ENCODE measurements around the gene LRRC8A.

The LRRC8A gene

GRCh38 chr9:128923493-128923883 lies 41.6 kb downstream of the LRRC8A start:
- H3K4me1 ChIP-seq = no peaks in the 10 kb centered on the region
- H3K9ac ChIP-seq = no peak overlapping the region
- H3K4me2 ChIP-seq (ENCODE audit: low read length) = no peak overlapping the region
- H3K27ac ChIP-seq = no peak overlapping the region
- TF ChIP-seq CTCF (IDR thresholded peaks at IDR 0.05) = no peak
- no peaks in the 10 kb centered on the region for H3K36me3 ChIP-seq (ENCODE audit: control insufficient read depth, insufficient read depth, low read length)
- no peaks in the 10 kb centered on the region for H3K27me3 ChIP-seq (ENCODE audit: control insufficient read depth, insufficient read depth, low read length)
- H3K9me3 ChIP-seq (ENCODE audit: control insufficient read depth, low read length) = no peaks in the 10 kb centered on the region
- H2AFZ ChIP-seq = no peak overlapping the region
- H3K79me2 ChIP-seq = no peaks in the 10 kb centered on the region
- no peak overlapping the region for H3K4me3 ChIP-seq (ENCODE audit: low read depth, low read length)

GRCh38 chr9:128927731-128928411 lies 45.9 kb downstream of the LRRC8A start:
- peak overlapping the region; percentile 15 for H2AFZ ChIP-seq
- no peaks in the 10 kb centered on the region for H3K27me3 ChIP-seq (ENCODE audit: control insufficient read depth, insufficient read depth, low read length)
- H3K4me1 ChIP-seq = no peaks in the 10 kb centered on the region
- H3K4me2 ChIP-seq (ENCODE audit: low read length) = no peak overlapping the region
- H3K9ac ChIP-seq = no peak overlapping the region
- TF ChIP-seq CTCF (IDR thresholded peaks at IDR 0.05) = peak; percentile 79
- no peaks in the 10 kb centered on the region for H3K36me3 ChIP-seq (ENCODE audit: control insufficient read depth, insufficient read depth, low read length)
- H3K9me3 ChIP-seq (ENCODE audit: control insufficient read depth, low read length) = no peaks in the 10 kb centered on the region
- no peak overlapping the region for H3K27ac ChIP-seq
- H3K4me3 ChIP-seq (ENCODE audit: low read depth, low read length) = no peak overlapping the region
- no peaks in the 10 kb centered on the region for H3K79me2 ChIP-seq

GRCh38 chr9:128928624-128929023 lies 46.7 kb downstream of the LRRC8A start:
- no peak overlapping the region for H3K4me2 ChIP-seq (ENCODE audit: low read length)
- H3K36me3 ChIP-seq (ENCODE audit: control insufficient read depth, insufficient read depth, low read length) = no peaks in the 10 kb centered on the region
- no peaks in the 10 kb centered on the region for H3K79me2 ChIP-seq
- H2AFZ ChIP-seq = no peak overlapping the region
- no peak for TF ChIP-seq CTCF (IDR thresholded peaks at IDR 0.05)
- H3K4me3 ChIP-seq (ENCODE audit: low read depth, low read length) = no peak overlapping the region
- H3K4me1 ChIP-seq = no peaks in the 10 kb centered on the region
- H3K9me3 ChIP-seq (ENCODE audit: control insufficient read depth, low read length) = no peaks in the 10 kb centered on the region
- no peaks in the 10 kb centered on the region for H3K27me3 ChIP-seq (ENCODE audit: control insufficient read depth, insufficient read depth, low read length)
- no peak overlapping the region for H3K27ac ChIP-seq
- H3K9ac ChIP-seq = no peak overlapping the region

- H3K9me3 ChIP-seq (ENCODE audit: control insufficient read depth, low read length) = no peaks in the 10 kb centered on the region
- no peaks in the 10 kb centered on the region for H3K36me3 ChIP-seq (ENCODE audit: control insufficient read depth, insufficient read depth, low read length)
- H3K4me3 ChIP-seq (ENCODE audit: low read depth, low read length) = no peak overlapping the region
- no peak overlapping the region for H2AFZ ChIP-seq
- H3K27ac ChIP-seq = no peak overlapping the region
- H3K79me2 ChIP-seq = no peaks in the 10 kb centered on the region
- no peak overlapping the region for H3K4me2 ChIP-seq (ENCODE audit: low read length)
- H3K4me1 ChIP-seq = no peaks in the 10 kb centered on the region
- no peak overlapping the region for H3K9ac ChIP-seq
- no peak for TF ChIP-seq CTCF (IDR thresholded peaks at IDR 0.05)
- no peaks in the 10 kb centered on the region for H3K27me3 ChIP-seq (ENCODE audit: control insufficient read depth, insufficient read depth, low read length)
Measured at GRCh38 chr9:128929560-128929959, 47.6 kb downstream of the LRRC8A start.

GRCh38 chr9:128933731-128934130 lies 51.8 kb downstream of the LRRC8A start:
- Histone ChIP-seq H3K9ac (no peak overlapping the region), H2AFZ (no peak overlapping the region), H3K27me3 (ENCODE audit: control insufficient read depth, insufficient read depth, low read length) (no peaks in the 10 kb centered on the region), H3K27ac (no peak overlapping the region), H3K4me1 (no peaks in the 10 kb centered on the region), H3K9me3 (ENCODE audit: control insufficient read depth, low read length) (no peaks in the 10 kb centered on the region), H3K36me3 (ENCODE audit: control insufficient read depth, insufficient read depth, low read length) (no peaks in the 10 kb centered on the region), H3K4me2 (ENCODE audit: low read length) (no peak overlapping the region), H3K79me2 (no peaks in the 10 kb centered on the region), H3K4me3 (ENCODE audit: low read depth, low read length) (no peak overlapping the region)
- TF ChIP-seq CTCF (IDR thresholded peaks at IDR 0.05) = no peak

Measured in parathyroid adenoma (tissue), 2 donors.